SK-N-SH treated with all-trans-retinoic acid at 6 μM for 48 hours (cell line): Measurements from ENCODE around the gene TNIP3.

Experiments
- ATAC-seq: fragments of 200-7000 bp; cut with Tn5 transposase; 3 replicates; pipeline ENCODE4 v1.9.1; 2020; ENCODE audit warnings: mild to moderate bottlenecking, moderate library complexity
- ARNTL ChIP-seq: fragments of 450-650 bp; formaldehyde crosslinking; IDR thresholded peaks from 2 replicates; pipeline ENCODE4 v1.5.0; 2020; ENCODE audit warnings: low read depth, mild to moderate bottlenecking, moderate library complexity, borderline replicate concordance
- BACH2 ChIP-seq: fragments of 250-450 bp; sonication (Bioruptor Pico); IDR thresholded peaks from 2 replicates; pipeline ENCODE4 v1.9.0; 2021; ENCODE audit warnings: mild to moderate bottlenecking, borderline replicate concordance
- CSDC2 ChIP-seq: fragments of 250-450 bp; sonication (Bioruptor Pico); IDR thresholded peaks from 2 replicates; pipeline ENCODE4 v1.5.0; 2020; ENCODE audit warnings: mild to moderate bottlenecking, moderate library complexity
- ESRRG ChIP-seq: fragments of 250-450 bp; sonication (Bioruptor Pico); IDR thresholded peaks from 2 replicates; pipeline ENCODE4 v1.6.1; 2021; ENCODE audit warnings: mild to moderate bottlenecking
- GLIS3 ChIP-seq: fragments of 250-450 bp; sonication (Bioruptor Pico); IDR thresholded peaks from 2 replicates; pipeline ENCODE4 v1.5.0; 2020; ENCODE audit warnings: mild to moderate bottlenecking, moderate library complexity
- ISL1 ChIP-seq: fragments of 250-450 bp; sonication (Bioruptor Pico); IDR thresholded peaks from 2 replicates; pipeline ENCODE4 v2.1.2; 2022; ENCODE audit warnings: mild to moderate bottlenecking, moderate library complexity
- PPARA ChIP-seq: fragments of 250-450 bp; sonication (Bioruptor Pico); IDR thresholded peaks from 2 replicates; pipeline ENCODE4 v1.5.0; 2020; ENCODE audit warnings: mild to moderate bottlenecking, borderline replicate concordance
- RARB ChIP-seq: fragments of 250-450 bp; sonication (Bioruptor Pico); IDR thresholded peaks from 2 replicates; pipeline ENCODE4 v1.8.0; 2021; ENCODE audit warnings: mild to moderate bottlenecking, moderate library complexity
- SNAI2 ChIP-seq: fragments of 250-450 bp; sonication (Bioruptor Pico); IDR thresholded peaks from 2 replicates; pipeline ENCODE4 v1.5.0; 2020; ENCODE audit warnings: mild to moderate bottlenecking, moderate library complexity
- TOX ChIP-seq: fragments of 250-450 bp; sonication (Bioruptor Pico); IDR thresholded peaks from 2 replicates; pipeline ENCODE4 v1.8.0; 2021; ENCODE audit warnings: mild to moderate bottlenecking, moderate library complexity, borderline replicate concordance
- ZC3H10 ChIP-seq: fragments of 250-450 bp; sonication (Bioruptor Pico); IDR thresholded peaks from 2 replicates; pipeline ENCODE4 v1.5.1; 2021; ENCODE audit warnings: mild to moderate bottlenecking, moderate library complexity
- ZFP3 ChIP-seq: fragments of 250-450 bp; sonication (Bioruptor Pico); IDR thresholded peaks from 2 replicates; pipeline ENCODE4 v1.5.0; 2020; ENCODE audit warnings: mild to moderate bottlenecking, moderate library complexity
- ZFP30 ChIP-seq: fragments of 450-650 bp; formaldehyde crosslinking; IDR thresholded peaks from 2 replicates; pipeline ENCODE4 v1.5.0; 2022; ENCODE audit warnings: mild to moderate bottlenecking, moderate library complexity
- ZNF565 ChIP-seq: fragments of 450-650 bp; formaldehyde crosslinking; conservative IDR thresholded peaks from 2 replicates; pipeline ENCODE4 v1.5.0; 2020; ENCODE audit warnings: low read depth, mild to moderate bottlenecking, moderate library complexity
- ZNF70 ChIP-seq: fragments of 450-650 bp; formaldehyde crosslinking; IDR thresholded peaks from 2 replicates; pipeline ENCODE4 v1.5.0; 2020; ENCODE audit warnings: mild to moderate bottlenecking, moderate library complexity
- ZNF8 ChIP-seq: fragments of 450-650 bp; formaldehyde crosslinking; IDR thresholded peaks from 2 replicates; pipeline ENCODE4 v1.5.0; 2020; ENCODE audit warnings: mild to moderate bottlenecking, moderate library complexity
- TF ChIP-seq, protein P1 (sequence below): fragments of 250-450 bp; sonication (Bioruptor Pico); IDR thresholded peaks from 2 replicates; pipeline ENCODE4 v1.8.0; 2020; ENCODE audit warnings: mild to moderate bottlenecking, moderate library complexity, borderline replicate concordance
- TF ChIP-seq, protein P2 (sequence below): fragments of 250-450 bp; sonication (Bioruptor Pico); IDR thresholded peaks from 2 replicates; pipeline ENCODE4 v1.5.1; 2020; ENCODE audit warnings: low read depth, mild to moderate bottlenecking, moderate library complexity
- TF ChIP-seq, protein P3 (sequence below): fragments of 250-450 bp; sonication (Bioruptor Pico); IDR thresholded peaks from 2 replicates; pipeline ENCODE4 v1.5.1; 2021; ENCODE audit warnings: mild to moderate bottlenecking, moderate library complexity
- TF ChIP-seq, protein P4 (sequence below): fragments of 250-450 bp; sonication (Bioruptor Pico); IDR thresholded peaks from 2 replicates; pipeline ENCODE4 v1.5.0; 2020; ENCODE audit warnings: mild to moderate bottlenecking, moderate library complexity

Gene TNIP3

DNA sequence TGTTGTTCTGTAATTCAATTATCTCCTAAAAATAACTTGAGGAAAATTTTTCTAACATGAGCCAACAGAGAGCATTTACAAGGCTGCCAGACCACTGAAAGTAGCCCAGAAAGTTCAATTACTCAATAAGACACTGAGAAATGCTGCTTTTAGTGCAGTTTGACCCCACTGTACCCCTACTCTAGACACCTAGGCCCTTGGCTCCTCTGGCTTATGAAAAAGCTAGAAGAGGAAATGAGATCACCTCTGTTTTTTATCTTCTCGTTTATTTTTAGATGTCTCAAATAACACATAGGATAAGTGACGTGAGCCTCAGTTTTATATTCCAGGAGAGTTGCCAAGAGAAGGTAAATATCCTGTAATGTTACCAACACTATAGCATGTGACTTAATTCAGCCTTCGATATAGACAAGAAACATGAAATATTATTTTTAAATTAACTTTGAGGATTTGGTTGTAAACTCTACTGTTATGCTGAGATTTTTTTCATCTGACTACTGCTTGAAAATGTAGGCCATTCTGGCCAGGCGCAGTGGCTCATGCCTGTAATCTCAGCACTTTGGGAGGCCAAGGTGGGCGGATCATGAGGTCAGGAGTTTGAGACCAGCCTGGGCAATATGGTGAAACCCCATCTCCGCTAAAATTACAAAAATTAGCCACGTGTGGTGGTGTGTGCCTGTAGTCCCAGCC is 24.4 kb downstream of the TNIP3 start:
- TF ChIP-seq, protein P1, sequence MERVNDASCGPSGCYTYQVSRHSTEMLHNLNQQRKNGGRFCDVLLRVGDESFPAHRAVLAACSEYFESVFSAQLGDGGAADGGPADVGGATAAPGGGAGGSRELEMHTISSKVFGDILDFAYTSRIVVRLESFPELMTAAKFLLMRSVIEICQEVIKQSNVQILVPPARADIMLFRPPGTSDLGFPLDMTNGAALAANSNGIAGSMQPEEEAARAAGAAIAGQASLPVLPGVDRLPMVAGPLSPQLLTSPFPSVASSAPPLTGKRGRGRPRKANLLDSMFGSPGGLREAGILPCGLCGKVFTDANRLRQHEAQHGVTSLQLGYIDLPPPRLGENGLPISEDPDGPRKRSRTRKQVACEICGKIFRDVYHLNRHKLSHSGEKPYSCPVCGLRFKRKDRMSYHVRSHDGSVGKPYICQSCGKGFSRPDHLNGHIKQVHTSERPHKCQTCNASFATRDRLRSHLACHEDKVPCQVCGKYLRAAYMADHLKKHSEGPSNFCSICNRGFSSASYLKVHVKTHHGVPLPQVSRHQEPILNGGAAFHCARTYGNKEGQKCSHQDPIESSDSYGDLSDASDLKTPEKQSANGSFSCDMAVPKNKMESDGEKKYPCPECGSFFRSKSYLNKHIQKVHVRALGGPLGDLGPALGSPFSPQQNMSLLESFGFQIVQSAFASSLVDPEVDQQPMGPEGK (CRISPR knock-in tag) = peak; percentile 18; the same call in 1 of the 2 replicates
- TF ChIP-seq ARNTL (CRISPR knock-in tag) (no peak), ZC3H10 (CRISPR knock-in tag) (no peak), ISL1 (CRISPR knock-in tag) (peak; percentile 81), BACH2 (CRISPR knock-in tag) (no peak), ZFP3 (CRISPR knock-in tag) (no peak; the same call in 1 of the 2 replicates), CSDC2 (CRISPR knock-in tag) (no peak), SNAI2 (CRISPR knock-in tag) (no peak), TOX (CRISPR knock-in tag) (no peak), RARB (CRISPR knock-in tag) (no peak), GLIS3 (CRISPR knock-in tag) (no peak), ZFP30 (CRISPR knock-in tag) (no peak), PPARA (no peak)
- TF ChIP-seq, protein P2, sequence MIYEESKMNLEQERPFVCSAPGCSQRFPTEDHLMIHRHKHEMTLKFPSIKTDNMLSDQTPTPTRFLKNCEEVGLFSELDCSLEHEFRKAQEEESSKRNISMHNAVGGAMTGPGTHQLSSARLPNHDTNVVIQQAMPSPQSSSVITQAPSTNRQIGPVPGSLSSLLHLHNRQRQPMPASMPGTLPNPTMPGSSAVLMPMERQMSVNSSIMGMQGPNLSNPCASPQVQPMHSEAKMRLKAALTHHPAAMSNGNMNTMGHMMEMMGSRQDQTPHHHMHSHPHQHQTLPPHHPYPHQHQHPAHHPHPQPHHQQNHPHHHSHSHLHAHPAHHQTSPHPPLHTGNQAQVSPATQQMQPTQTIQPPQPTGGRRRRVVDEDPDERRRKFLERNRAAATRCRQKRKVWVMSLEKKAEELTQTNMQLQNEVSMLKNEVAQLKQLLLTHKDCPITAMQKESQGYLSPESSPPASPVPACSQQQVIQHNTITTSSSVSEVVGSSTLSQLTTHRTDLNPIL (CRISPR knock-in tag) = peak; percentile 19; the same call in 1 of the 2 replicates
- TF ChIP-seq, protein P3, sequence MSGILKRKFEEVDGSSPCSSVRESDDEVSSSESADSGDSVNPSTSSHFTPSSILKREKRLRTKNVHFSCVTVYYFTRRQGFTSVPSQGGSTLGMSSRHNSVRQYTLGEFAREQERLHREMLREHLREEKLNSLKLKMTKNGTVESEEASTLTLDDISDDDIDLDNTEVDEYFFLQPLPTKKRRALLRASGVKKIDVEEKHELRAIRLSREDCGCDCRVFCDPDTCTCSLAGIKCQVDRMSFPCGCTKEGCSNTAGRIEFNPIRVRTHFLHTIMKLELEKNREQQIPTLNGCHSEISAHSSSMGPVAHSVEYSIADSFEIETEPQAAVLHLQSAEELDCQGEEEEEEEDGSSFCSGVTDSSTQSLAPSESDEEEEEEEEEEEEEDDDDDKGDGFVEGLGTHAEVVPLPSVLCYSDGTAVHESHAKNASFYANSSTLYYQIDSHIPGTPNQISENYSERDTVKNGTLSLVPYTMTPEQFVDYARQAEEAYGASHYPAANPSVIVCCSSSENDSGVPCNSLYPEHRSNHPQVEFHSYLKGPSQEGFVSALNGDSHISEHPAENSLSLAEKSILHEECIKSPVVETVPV (CRISPR knock-in tag) = no peak
- TF ChIP-seq, all 23 proteins: peak for 3
- ATAC-seq = peak; percentile 90

DNA sequence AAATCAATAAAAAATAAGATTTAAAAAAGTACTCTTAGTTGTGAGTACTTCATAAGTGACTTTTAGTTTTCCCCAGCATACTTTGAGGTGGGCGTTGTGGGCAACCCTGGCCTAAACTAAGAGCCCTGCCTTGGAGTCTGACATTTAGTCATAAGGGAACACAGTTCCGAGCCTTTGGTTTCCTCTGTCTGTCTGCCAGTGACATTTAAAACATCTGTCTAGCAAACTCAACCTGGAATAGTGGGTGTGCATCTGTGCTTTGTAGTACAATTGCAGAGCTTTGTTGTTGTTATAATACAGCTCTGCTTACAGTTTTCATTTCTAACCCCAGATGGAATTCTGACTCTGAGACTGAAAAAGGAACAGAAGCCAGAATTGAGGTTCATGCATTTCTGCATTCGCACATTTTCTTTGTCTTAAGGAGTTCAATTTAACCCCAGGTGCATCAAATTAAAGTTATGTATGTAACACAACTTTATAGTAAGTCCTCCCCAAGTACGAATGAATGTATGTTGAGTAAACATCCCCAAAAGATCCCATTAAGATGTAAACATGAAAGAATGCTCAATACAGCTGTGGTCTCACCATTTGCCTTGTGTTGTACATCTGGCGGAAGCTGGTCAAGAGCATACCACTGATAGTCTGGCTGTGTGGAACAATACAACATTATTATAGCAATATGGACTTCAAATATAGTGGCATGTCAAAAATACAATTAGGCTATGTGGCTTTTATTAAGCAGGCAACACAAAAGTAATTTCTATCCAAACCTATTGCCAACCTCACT is 25.9 kb downstream of the TNIP3 start:
- TF ChIP-seq ESRRG (CRISPR knock-in tag) (no peak), ISL1 (CRISPR knock-in tag) (no peak), GLIS3 (CRISPR knock-in tag) (no peak), CSDC2 (CRISPR knock-in tag) (no peak), ZNF70 (CRISPR knock-in tag) (no peak), RARB (CRISPR knock-in tag) (no peak), ZC3H10 (CRISPR knock-in tag) (no peak), ZNF8 (no peak), ZNF565 (CRISPR knock-in tag) (no peak)
- TF ChIP-seq, protein P1 (CRISPR knock-in tag) = no peak
- TF ChIP-seq, protein P4, sequence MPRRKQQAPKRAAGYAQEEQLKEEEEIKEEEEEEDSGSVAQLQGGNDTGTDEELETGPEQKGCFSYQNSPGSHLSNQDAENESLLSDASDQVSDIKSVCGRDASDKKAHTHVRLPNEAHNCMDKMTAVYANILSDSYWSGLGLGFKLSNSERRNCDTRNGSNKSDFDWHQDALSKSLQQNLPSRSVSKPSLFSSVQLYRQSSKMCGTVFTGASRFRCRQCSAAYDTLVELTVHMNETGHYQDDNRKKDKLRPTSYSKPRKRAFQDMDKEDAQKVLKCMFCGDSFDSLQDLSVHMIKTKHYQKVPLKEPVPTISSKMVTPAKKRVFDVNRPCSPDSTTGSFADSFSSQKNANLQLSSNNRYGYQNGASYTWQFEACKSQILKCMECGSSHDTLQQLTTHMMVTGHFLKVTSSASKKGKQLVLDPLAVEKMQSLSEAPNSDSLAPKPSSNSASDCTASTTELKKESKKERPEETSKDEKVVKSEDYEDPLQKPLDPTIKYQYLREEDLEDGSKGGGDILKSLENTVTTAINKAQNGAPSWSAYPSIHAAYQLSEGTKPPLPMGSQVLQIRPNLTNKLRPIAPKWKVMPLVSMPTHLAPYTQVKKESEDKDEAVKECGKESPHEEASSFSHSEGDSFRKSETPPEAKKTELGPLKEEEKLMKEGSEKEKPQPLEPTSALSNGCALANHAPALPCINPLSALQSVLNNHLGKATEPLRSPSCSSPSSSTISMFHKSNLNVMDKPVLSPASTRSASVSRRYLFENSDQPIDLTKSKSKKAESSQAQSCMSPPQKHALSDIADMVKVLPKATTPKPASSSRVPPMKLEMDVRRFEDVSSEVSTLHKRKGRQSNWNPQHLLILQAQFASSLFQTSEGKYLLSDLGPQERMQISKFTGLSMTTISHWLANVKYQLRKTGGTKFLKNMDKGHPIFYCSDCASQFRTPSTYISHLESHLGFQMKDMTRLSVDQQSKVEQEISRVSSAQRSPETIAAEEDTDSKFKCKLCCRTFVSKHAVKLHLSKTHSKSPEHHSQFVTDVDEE = no peak
- no peak for ATAC-seq
